HG02981 (cell line): Measurements from ENCODE around the gene ANKRD11.
A peak's percentile ranks its signal among the peaks of the same experiment; 100 is the strongest.
"Not testable (repeated sequence)": the region's sequence is repeated elsewhere in the genome, so short reads cannot be mapped to it uniquely, and the experiment has no call there.

Experiments
- ATAC-seq: cut with Tn5 transposase; IDR thresholded peaks from one replicate; pipeline ENCODE4 v1.9.1; 2021; ENCODE audit warnings: mild to moderate bottlenecking, moderate library complexity; ENCODE audit not compliant: unreplicated experiment

ANKRD11 gene

GRCh38 chr16:89256651-89257254 is 233.6 kb downstream of the ANKRD11 start:
- no peak for ATAC-seq

- no peak for ATAC-seq
Measured at GRCh38 chr16:89253548-89254287, 236.6 kb downstream of the ANKRD11 start.

GRCh38 chr16:89248196-89248982 is 242.0 kb downstream of the ANKRD11 start:
- no peak for ATAC-seq

DNA sequence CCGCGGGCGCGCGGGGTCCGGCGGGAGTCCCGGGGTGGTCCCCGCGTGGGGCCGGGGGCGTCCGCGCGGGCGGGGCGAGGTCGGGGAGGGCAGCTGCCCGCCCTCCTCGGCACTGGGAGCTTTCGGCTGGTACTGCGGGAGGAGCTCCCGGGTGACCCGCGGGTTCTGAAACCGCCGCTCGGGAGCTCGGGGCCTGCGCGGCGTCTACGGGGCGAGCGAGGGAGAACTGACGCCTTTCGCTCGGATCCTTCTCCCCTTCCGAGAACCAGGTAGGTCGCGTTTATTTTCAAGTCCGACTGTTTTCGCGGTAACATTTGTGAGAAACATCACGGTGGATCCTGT is 242.7 kb downstream of the ANKRD11 start:
- not testable (repeated sequence) for ATAC-seq

DNA sequence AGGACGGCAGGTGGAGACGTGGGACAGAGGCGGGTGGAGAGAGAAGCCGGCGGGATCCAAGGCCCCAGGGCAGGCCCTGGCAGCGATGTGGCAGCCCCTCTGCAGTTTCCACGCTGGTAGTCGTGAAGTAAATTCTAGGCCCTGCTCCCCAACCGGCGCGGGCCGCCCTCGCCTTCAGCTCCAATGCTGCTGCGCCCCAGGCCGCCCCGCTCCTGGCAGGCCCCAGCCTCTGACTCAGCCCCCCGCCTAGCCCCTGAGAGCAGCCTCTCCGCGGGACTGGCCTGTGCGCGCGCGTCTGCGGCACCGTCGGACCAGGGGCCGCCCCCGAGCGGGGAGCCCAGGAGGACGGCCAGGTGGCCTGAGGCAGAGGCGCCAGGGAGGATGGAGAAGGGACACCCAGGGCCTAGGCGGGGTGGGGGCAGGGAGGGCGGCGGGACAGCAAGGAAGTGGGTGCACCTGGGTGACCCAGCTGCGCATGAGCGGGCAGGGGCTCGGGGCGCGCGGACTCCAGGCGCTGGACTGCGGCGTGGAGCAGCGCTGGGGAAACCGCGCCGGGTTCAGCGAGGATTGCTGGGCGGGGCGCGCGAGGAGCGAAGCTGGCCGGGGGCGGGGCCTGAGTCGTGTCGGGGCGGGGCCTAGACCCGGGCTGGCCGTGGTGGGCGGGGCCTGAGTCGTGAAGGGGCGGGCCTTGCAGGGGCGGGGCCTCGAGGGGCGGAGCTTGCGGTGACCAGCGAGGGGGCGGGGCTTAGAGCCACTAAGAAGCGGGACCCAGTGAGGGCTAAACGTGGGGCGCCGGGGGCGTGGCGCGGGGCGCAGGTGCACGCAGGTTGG is 243.2 kb downstream of the ANKRD11 start:
- peak; percentile 65 for ATAC-seq

DNA sequence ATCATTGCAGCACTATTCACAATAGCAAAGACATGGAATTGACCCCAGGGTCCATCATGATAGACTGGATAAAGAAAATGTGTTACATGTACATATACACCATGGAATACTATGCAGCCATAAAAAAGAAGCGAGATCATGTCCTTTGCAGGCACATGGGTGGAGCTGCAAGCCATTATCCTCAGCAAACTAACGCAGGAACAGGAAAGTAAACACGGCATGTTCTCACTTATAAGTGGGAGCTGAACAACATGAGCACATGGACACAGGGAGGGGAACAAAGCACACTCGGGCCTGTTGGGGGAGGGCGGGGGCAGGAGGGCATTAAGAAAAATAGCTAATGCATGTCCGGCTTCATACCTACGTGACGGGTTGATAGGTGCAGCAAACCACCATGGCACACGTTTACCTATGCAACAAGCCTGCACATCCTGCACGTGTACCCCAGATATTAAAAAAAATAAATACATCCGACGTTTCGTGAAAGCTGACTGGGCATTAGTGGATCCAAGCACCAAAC is 243.9 kb downstream of the ANKRD11 start:
- ATAC-seq: no peak

GRCh38 chr16:89244754-89245153 is 245.6 kb downstream of the ANKRD11 start:
- ATAC-seq: no peak

- not testable (repeated sequence) for ATAC-seq
Measured at GRCh38 chr16:89244264-89244663, 246.1 kb downstream of the ANKRD11 start.

DNA sequence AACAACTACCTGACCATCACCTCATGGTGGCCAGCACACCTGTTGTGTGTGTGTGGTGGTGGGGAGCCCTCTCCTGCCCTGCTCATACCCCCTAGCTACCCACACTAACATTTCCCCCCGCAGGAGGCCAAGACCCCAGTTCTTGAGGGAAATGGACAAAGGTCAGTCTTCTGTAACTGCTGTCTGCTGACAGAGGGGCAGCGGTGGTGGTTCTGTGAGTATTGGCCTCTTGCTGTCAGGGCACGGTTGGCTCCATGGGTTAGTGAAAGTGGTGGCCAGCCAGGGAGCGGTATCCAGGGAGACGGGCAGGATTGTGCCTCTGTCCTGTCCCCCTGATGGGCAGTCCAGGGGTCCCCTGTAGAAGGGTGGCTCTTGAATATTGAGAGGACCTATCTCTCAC is 246.7 kb downstream of the ANKRD11 start:
- ATAC-seq: no peak

- no peak for ATAC-seq
Measured at GRCh38 chr16:89242795-89243200, 247.6 kb downstream of the ANKRD11 start.

DNA sequence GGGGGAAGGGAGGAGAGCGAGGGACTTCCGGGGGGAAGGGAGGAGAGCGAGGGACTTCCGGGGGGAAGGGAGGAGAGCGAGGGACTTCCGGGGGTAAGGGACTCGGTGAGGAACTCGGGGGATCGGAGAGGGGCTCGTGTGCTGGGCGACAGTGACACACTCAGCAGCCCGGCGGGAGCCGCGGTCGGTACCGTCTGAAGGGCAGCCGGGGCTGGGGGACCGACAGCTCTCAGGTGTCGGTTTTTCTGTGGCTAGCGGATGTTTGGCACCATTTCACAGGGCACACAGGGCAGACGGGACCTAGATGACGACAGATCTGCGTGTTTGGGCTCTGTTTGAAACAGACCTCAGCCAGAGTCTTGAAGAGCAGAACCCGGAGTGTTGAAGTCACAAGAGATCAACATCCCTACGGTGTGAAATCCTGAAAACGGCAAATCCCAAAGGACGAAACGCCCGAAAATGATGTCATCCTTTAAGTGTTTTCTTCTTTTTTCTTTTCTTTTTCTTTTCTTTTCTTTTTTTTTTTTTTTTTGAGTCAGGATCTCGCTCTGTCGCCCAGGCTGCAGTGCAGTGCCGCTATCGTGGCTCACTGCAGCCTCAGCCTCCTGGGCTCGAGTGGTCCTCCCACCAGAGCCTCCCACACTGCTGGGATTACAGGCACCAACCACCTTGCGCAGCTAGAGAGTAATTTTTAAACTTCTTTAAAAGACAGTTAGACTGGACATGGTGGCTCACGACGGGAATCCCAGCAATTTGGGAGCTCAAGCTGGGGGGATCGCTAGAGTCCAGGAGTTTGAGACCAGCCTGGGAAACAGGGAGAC is 249.0 kb downstream of the ANKRD11 start:
- ATAC-seq: peak; percentile 70

- ATAC-seq: no peak
Measured at GRCh38 chr16:89237733-89238132, 252.6 kb downstream of the ANKRD11 start.

GRCh38 chr16:89233678-89234490 is 256.5 kb downstream of the ANKRD11 start:
- no peak for ATAC-seq

- no peak for ATAC-seq
Measured at GRCh38 chr16:89232107-89232506, 258.3 kb downstream of the ANKRD11 start.

GRCh38 chr16:89230255-89230654 is 260.1 kb downstream of the ANKRD11 start:
- ATAC-seq: no peak

DNA sequence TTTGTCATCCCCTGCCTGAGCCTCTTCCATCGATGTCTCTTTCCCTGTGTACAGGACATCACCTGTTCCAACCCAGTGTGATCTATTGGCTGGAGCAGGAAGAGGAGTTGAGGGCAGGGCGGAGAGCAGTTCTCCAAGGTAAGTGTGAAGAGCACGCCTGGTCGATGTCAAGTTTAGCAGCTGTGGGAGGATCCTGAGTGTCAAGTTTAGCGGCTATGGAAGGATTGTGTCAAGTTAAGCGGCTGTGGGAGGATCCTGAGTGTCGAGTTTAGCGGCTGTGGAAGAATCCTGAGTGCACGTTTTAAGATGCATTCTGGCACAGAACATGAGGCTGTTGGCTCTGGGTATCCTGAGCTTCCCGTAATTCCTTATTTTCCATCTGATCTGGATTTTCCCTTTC is 265.7 kb downstream of the ANKRD11 start:
- no peak for ATAC-seq

GRCh38 chr16:89222931-89223330 is 267.4 kb downstream of the ANKRD11 start:
- ATAC-seq: no peak

- no peak for ATAC-seq
Measured at GRCh38 chr16:89221604-89222003, 268.8 kb downstream of the ANKRD11 start.

- ATAC-seq: no peak
Measured at GRCh38 chr16:89219365-89219764, 271.0 kb downstream of the ANKRD11 start.
